HG03442 (cell line): ENCODE measurements around the gene SMYD3.

Experiments
- ATAC-seq: cut with Tn5 transposase; IDR thresholded peaks from one replicate; pipeline ENCODE4 v1.9.1; 2021; ENCODE audit warnings: mild to moderate bottlenecking, moderate library complexity; ENCODE audit not compliant: unreplicated experiment

SMYD3 gene

GRCh38 chr1:246155923-246156322 is 351.2 kb downstream of the SMYD3 start:
- no peak for ATAC-seq

- no peak for ATAC-seq
Measured at GRCh38 chr1:246153796-246154212, 353.3 kb downstream of the SMYD3 start.

GRCh38 chr1:246152986-246153431 is 354.1 kb downstream of the SMYD3 start:
- no peak for ATAC-seq

DNA sequence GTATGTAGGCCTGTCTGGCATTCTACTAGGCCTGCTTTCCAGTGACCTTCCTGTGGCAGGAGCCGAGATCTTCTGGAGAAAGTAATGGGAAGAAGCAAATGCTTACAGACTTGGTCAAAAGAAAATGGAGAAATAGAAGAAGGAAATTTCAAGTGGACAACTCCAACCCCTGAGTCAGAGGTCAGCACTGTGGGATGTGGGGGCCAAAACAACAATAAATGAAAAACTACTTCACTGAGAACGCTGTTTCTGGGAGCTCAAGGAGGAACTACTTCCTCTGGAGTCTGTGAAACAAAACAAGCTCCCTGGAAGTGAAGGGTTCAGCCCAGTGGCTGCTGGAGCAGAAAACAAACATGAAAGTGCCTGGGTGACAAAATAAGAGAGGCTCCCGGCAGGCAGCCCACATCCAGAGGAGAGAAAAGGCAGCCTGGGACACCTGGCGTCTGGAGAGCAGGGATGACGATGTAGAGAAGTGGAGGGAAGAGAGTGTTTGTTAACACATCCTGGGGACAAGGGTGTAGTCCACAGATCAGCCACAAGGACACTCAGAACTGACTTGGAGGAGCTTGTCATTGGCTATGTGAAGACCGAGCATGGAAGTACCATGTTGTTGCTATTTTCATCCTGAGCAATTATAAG is 355.2 kb downstream of the SMYD3 start:
- ATAC-seq = no peak

GRCh38 chr1:246149543-246149942 is 357.5 kb downstream of the SMYD3 start:
- no peak for ATAC-seq

DNA sequence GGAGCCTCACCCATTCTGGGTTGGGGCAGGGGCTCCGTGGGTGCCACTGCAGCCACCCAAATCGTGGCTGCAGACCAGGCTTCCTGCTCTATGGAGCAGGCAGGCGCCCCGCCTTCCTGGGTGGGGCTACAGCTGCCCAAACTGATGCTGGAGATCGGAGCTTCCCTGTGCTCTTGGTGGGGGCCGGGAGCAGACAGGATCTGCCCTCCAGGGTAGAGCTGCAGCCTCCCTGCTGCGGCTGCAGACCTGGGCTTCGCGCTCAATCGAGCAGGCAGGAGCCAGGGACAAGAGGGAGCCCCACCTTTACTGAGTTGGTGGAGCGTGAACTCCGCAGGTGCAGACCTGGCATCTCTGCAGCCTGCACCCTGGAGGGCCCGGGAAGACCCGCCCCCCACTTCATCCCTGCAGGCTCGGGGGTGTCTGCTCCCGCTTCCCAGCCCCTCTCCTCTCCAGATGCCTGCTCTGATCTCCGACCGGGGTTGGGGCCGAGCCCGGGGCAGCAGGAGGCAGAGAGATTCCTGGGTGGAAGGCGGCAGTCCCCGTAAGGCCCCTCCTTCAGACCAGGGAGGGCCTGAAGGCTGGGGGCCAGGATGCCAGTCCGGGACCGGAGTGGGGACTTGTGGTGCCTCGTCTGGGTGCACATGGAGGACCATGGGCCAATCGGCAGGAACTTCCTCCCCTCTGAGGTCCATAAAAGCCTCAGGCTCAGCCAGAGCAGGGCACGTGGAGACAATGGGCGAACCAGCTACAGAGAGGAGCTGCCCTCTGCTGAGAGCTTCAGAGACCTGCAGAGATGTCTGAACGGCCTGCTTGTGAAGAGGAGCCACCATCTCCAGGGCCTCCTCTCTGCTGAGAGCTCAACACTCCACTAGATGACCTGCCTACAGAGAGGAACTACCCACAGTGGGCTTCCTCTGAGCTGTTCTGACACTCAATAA is 359.3 kb downstream of the SMYD3 start:
- ATAC-seq = no peak

GRCh38 chr1:246146804-246147523 is 360.1 kb downstream of the SMYD3 start:
- no peak for ATAC-seq

DNA sequence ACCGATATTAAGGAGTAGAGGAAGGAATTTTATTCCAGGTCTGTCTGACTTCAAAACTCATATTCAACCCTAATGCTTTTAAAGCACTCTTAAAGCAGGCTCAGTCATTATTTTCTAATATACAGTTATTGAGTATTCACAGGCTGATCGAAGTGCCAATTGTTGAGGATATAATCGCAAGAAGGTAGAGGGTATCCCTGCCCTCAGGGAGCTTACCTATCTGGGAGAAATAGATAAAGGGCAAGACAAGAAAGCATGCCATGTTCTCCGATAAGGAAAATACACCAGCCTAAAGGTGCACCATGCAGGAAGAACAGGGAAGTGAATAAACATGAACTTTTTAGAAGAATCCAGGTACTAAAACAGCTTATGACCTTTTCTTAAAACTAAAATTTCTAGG is 361.2 kb downstream of the SMYD3 start:
- ATAC-seq = no peak

- no peak for ATAC-seq
Measured at GRCh38 chr1:246144931-246145330, 362.1 kb downstream of the SMYD3 start.

DNA sequence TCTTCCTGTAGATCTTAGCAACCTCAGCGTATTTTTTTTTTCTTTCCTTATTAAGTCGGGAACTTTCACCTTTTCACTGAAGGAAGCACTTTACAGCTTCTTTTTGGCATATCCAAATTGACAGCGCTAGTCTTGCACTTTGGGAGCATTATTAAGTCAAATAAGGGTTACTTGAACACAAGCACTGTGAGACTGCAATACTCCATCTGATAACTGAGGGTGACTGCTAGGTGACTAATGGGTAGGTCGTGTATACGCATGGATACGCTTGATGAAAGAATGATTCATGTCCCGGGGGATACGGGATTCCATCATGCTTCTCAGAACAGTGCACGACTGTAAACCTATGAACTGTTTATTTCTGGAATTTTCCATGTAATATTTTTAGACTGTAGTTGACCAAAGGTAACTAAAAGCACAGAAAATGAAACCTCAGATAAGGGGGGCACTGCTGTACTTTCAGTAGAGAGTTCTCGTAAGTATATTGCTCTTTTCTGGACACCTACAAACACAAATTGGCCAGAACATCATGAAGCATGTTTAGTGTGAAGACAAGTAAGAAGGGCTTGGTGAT is 364.7 kb downstream of the SMYD3 start:
- ATAC-seq = no peak

GRCh38 chr1:246141306-246141705 is 365.8 kb downstream of the SMYD3 start:
- no peak for ATAC-seq

- no peak for ATAC-seq
Measured at GRCh38 chr1:246139745-246140182, 367.3 kb downstream of the SMYD3 start.

- no peak for ATAC-seq
Measured at GRCh38 chr1:246138781-246139180, 368.3 kb downstream of the SMYD3 start.

- no peak for ATAC-seq
Measured at GRCh38 chr1:246136477-246136876, 370.6 kb downstream of the SMYD3 start.

GRCh38 chr1:246134789-246135188 is 372.3 kb downstream of the SMYD3 start:
- ATAC-seq = no peak

DNA sequence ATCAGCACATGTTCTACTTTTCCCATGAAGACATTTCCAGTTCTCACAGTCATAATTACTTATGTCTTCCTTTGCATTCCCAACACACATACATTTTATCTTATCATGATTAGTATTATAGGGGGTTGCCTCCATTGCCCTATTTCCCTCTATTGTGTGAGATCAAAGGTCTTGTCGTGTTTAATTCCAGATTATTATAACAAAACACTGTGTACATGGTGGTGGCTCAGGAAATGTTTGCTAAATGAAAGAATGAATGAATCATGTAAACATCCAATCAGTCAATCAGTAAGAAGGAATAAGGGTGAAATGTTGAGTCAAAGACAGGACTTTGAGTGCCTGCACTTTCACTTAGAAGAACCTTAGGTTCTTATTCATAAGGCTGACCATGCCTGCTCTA is 376.0 kb downstream of the SMYD3 start:
- no peak for ATAC-seq

DNA sequence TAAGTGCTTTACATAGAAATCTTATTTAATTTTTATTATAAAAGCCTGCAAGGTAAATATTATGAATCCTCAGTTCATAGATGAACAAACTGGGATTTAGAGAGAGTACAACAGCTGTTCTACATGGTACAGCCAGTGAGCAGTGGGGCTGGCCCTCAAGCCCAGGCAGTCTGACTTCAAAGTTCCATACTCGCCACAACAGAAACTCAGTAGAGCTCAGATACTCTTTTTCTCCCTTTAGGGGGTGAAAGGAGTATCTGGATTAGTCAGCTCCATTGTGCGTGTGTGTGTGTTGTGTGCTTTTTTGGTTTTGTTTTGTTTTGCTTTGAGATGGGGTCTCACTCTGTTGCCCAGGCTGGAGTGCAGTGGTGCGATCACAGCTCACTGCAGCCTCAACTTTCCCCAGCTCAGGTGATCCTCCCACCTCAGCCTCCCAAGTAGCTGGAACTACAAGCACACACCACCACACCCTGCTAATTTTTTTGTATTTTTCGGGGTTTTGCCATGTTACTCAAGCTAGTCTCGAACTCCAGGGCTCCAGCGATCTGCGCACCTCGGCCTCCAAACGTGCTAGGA is 378.5 kb downstream of the SMYD3 start:
- ATAC-seq = peak; percentile 64

- no peak for ATAC-seq
Measured at GRCh38 chr1:246126580-246126979, 380.5 kb downstream of the SMYD3 start.

DNA sequence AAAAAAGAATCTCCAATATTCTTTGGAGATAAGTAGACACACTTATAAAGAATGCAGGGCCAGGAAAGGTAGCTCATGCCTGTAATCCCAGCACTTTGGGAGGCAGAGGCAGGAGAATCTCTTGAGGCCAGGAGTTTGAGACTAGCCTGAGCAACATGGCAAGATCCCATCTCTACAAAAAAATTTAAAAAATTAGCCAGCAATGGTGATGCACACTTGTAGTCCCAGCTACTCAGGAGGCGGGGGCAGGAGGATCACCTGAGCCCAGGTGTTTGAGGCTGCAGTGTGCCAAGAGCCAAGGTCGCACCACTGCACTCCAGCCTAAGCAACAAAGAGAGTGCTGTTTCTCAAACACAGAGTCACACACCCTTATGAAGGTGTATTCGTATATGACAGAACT is 385.0 kb downstream of the SMYD3 start:
- ATAC-seq = no peak

DNA sequence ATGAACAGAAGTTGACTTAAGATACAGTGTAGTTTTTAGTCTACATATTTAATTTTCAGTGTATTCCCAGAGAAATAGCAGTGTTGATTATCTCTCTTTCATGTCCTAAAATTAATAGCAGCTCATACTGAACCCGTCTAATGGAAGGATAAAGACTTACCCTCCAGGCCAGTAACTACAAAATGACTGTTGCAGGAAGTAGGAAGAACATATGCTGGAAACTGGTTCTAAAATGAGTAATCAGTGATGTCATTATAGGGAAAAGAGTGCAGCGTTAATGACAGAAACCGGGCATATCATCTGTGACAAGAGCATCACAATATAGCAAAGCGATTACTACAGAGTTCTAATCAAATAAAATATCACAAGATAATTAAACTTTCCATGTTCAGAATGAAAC is 385.5 kb downstream of the SMYD3 start:
- ATAC-seq = no peak
